Activated T-helper 1 cell treated with anti-CD3 and anti-CD28 coated beads, Interleukin-12 subunit alpha, Interleukin-12 subunit beta, Interleukin-2, Interleukin-4 antibody, amounts not matched to agents 30 ng/mL and 10 ng/mL and 1 ng/mL, durations not matched to agents 14 hours and 24 hours and 36 hours (primary cell): ENCODE results near the gene DPYD. TPM values are rescaled to one million over a fixed set of nuclear protein-coding genes. Genes with fewer than 3 reads are reported as not detected.

Source experiments
- DNase-seq: peaks from one replicate; pipeline ENCODE4 v3.0.0; 2021; ENCODE audit warnings: low spot score
- H3K27ac Mint-ChIP-seq: one replicate; pipeline ENCODE4 v1.8.0; 2021; ENCODE audit warnings: mild to moderate bottlenecking, mixed read lengths
- H3K27me3 Mint-ChIP-seq: one replicate; pipeline ENCODE4 v1.8.0; 2022; ENCODE audit warnings: mild to moderate bottlenecking, moderate library complexity, mixed read lengths; ENCODE audit not compliant: insufficient read depth
- H3K36me3 Mint-ChIP-seq: one replicate; pipeline ENCODE4 v1.8.0; 2021; ENCODE audit warnings: low read depth, mixed read lengths
- H3K4me1 Mint-ChIP-seq: one replicate; pipeline ENCODE4 v1.8.0; 2021; ENCODE audit warnings: low read depth, mixed read lengths
- H3K4me3 Mint-ChIP-seq: one replicate; pipeline ENCODE4 v1.8.0; 2021; ENCODE audit warnings: mild to moderate bottlenecking, moderate library complexity, mixed read lengths
- H3K9me3 Mint-ChIP-seq: one replicate; pipeline ENCODE4 v1.8.0; 2021; ENCODE audit warnings: mixed read lengths
- intact Hi-C: fragments of 100-400 bp; cut with micrococcal nuclease; formaldehyde crosslinking; loops from one replicate; pipeline ENCODE4 v1.15.1; 2024
- total RNA-seq: library from RNA; stranded (reverse); gene quantifications from 2 replicates; pipeline ENCODE4 v1.2.3, GENCODE V29; 2022

Gene DPYD
- total RNA-seq, 1 donor from 2014 or later = 16.2 TPM

DNA sequence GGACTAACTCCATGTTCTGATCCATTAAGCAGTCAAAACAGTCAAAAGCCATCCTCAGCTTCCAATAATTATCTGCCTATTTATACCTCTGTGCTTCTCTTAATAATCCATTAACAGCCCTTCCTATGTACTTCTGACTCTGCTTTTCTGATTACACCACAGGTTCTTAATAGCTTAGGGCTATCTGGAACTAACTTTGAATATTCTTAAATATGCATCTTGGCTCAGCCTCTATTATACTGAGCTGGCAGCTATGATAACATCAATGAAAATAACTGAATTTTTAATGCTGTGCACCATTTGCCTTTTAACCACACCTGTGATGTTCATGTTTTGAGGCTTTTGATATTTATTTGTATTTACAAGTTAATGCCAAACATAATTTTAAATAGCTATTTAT lies 175.9 kb downstream of the DPYD start:
- Mint-ChIP-seq H3K4me1 (no peaks in the 10 kb centered on the region), H3K27ac (no peak overlapping the region), H3K4me3 (no peak overlapping the region), H3K9me3 (no peaks in the 10 kb centered on the region), H3K36me3 (no peaks in the 10 kb centered on the region), H3K27me3 (no peaks in the 10 kb centered on the region)
- intact Hi-C loops = no loop called here
- no peak for DNase-seq

DNA sequence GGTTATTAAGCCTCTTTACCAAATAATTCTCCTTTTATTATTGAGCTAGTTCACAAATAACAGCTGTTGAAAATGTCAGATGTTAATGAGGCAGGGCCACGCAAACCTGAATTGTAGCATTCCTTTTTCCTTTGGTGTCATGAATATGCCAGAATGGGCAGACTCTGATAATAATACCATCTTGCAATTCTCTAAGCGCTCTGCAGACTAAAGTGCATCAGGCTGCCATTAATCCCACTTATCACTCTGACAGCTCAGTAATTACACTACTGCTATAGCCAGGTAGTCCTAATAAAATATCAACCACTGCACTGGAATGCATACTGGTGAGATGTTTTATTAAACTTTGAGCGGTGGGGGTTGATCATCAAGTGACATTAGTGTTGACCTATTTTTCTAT lies 177.7 kb downstream of the DPYD start:
- no peak overlapping the region for H3K4me3 Mint-ChIP-seq
- intact Hi-C loops = no loop called here
- H3K36me3 Mint-ChIP-seq = no peaks in the 10 kb centered on the region
- H3K4me1 Mint-ChIP-seq = no peaks in the 10 kb centered on the region
- H3K9me3 Mint-ChIP-seq = no peaks in the 10 kb centered on the region
- no peaks in the 10 kb centered on the region for H3K27me3 Mint-ChIP-seq
- H3K27ac Mint-ChIP-seq = no peak overlapping the region
- DNase-seq = no peak

DNA sequence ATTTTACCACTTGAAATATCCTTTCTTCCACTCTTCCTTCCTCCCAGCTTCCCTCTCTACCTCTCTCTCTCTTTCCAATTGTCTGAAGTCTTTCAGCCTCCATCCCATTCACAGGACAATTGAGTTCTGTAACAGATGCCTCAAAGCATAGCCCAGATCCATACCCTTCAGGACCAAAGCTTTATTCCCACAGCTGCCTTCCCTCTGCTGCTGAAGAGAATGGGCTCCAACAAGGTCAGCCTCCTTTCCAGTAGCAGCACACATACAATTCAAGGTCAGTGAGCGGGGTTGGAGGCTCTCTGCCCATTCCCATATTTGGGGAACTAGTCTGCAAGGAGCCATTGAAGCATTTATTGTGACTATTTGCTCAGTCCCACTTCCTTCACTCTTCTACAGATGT lies 179.9 kb downstream of the DPYD start:
- H3K27ac Mint-ChIP-seq = no peak overlapping the region
- no peak overlapping the region for H3K4me3 Mint-ChIP-seq
- no peaks in the 10 kb centered on the region for H3K36me3 Mint-ChIP-seq
- H3K4me1 Mint-ChIP-seq = no peaks in the 10 kb centered on the region
- intact Hi-C loops = no loop called here
- H3K27me3 Mint-ChIP-seq = no peaks in the 10 kb centered on the region
- no peak for DNase-seq
- no peaks in the 10 kb centered on the region for H3K9me3 Mint-ChIP-seq

DNA sequence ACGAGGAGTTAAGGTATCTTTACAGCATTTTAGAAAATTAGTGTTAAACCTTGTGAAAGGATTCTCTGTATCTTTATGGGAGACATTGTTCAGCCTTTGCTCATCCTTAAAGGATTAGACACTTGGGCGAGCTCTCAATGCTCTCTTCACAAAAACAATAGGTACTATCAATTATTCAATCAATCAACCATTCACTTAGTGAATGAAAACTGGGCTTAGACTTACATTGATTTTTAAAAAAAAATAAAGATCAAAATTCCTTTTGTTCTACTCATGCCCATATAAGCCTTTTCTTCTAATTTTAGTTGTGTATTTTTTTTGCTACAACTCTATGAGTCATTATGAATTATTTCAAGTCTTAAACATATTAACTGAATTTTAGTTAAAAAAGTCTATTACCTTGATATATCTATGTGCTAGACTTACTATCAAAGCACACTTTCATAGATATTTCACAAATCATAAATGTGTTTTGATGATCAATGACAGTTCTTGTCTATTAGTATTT lies 181.2 kb downstream of the DPYD start:
- no peak overlapping the region for H3K4me3 Mint-ChIP-seq
- intact Hi-C loops = no loop called here

DNA sequence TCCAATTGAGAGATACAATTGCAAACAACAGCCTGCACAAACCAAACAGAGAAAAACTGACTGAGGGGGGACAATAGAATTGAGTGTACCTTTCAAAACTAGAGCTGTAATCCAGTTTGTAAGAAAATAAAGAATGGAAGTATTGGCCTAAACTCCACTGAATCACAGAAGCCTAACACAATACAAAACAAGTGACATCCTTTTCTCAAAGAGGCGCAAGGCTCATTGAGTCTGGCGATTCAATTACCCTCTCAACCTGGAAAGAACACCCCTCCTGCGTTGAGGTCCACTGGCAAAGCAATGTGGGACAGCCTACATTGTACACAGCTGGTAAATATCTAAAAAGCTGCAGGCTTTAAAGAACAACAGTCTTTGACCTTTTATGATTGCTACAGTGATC lies 182.6 kb downstream of the DPYD start:
- intact Hi-C loops = no loop called here
- H3K27ac Mint-ChIP-seq = no peak overlapping the region
- H3K4me1 Mint-ChIP-seq = no peaks in the 10 kb centered on the region
- no peaks in the 10 kb centered on the region for H3K27me3 Mint-ChIP-seq
- no peaks in the 10 kb centered on the region for H3K9me3 Mint-ChIP-seq
- H3K4me3 Mint-ChIP-seq = no peak overlapping the region
- no peak for DNase-seq
- no peaks in the 10 kb centered on the region for H3K36me3 Mint-ChIP-seq

More for the DNA sequence above, 181.2 kb downstream of the DPYD start:
- H3K4me1 Mint-ChIP-seq = no peaks in the 10 kb centered on the region
- no peaks in the 10 kb centered on the region for H3K9me3 Mint-ChIP-seq
- no peaks in the 10 kb centered on the region for H3K36me3 Mint-ChIP-seq
- H3K27me3 Mint-ChIP-seq = no peaks in the 10 kb centered on the region
- no peak for DNase-seq
- H3K27ac Mint-ChIP-seq = no peak overlapping the region

DNA sequence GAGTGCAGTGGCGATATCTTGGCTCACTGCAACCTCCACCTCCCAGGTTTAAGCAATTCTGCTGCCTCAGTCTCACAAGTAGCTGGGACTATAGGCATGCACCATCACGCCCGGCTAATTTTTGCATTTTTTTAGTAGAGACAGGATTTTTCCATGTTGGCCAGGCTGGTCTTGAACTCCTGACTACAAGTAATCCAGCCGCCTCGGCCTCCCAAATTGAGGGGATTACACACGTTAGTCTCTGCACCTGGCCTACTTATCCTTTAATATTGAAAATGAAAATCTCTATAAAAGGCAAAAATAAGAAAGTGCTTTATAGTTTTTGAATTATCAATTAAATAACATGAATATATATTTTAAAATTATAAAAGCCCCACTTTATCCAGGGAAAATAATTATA lies 190.6 kb downstream of the DPYD start:
- no peak for DNase-seq
- no peaks in the 10 kb centered on the region for H3K9me3 Mint-ChIP-seq

DNA sequence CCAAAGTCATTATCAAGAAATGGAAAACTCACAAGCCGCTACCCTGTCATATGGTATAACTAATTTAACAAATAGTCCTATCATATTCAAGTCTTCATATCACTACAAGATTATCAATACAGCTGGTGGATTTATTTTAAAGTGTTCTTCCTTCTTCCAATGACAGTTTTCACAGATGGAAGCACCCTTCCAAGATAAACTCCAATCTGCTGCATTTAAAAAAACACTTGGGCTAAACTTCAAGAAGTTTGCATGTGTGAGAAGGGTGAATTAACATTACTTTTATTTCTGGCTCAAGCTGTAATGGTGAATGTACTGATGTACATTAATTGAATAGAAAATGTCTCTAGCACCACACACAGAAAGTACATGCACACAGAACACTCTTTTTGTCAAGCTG lies 192.4 kb downstream of the DPYD start:
- H3K27ac Mint-ChIP-seq = no peak overlapping the region
- H3K9me3 Mint-ChIP-seq = no peaks in the 10 kb centered on the region
- H3K4me1 Mint-ChIP-seq = no peaks in the 10 kb centered on the region
- H3K27me3 Mint-ChIP-seq = no peaks in the 10 kb centered on the region
- no peak overlapping the region for H3K4me3 Mint-ChIP-seq
- DNase-seq = no peak
- H3K36me3 Mint-ChIP-seq = no peaks in the 10 kb centered on the region
- intact Hi-C loops = no loop called here

More for the DNA sequence above, 190.6 kb downstream of the DPYD start:
- Mint-ChIP-seq H3K27me3 (no peaks in the 10 kb centered on the region), H3K27ac (no peak overlapping the region), H3K4me3 (no peak overlapping the region), H3K36me3 (no peaks in the 10 kb centered on the region), H3K4me1 (no peaks in the 10 kb centered on the region)
- intact Hi-C loops = no loop called here

DNA sequence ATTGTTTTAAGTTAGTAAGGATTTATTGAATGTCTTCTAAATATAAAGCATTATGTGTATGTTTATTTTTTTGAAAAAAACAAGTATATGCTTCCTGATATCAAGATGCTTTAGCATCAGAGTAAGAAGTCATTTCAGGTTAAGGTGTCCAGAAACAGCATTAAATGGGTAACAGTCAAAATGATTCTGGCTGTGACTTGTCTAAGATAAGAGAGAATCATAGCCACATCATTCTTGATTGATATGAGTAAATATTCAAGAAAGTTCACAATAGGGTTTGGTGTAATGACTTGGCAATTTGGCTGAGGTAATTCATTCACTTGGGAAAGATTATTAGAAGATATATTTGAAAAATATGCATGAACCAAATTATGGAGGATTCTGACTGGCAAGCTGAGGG lies 193.8 kb downstream of the DPYD start:
- H3K36me3 Mint-ChIP-seq = no peaks in the 10 kb centered on the region
- no peak overlapping the region for H3K27ac Mint-ChIP-seq
- H3K4me1 Mint-ChIP-seq = no peaks in the 10 kb centered on the region
- intact Hi-C loops = no loop called here
- no peak overlapping the region for H3K4me3 Mint-ChIP-seq
- H3K9me3 Mint-ChIP-seq = no peaks in the 10 kb centered on the region
- no peaks in the 10 kb centered on the region for H3K27me3 Mint-ChIP-seq
- no peak for DNase-seq

DNA sequence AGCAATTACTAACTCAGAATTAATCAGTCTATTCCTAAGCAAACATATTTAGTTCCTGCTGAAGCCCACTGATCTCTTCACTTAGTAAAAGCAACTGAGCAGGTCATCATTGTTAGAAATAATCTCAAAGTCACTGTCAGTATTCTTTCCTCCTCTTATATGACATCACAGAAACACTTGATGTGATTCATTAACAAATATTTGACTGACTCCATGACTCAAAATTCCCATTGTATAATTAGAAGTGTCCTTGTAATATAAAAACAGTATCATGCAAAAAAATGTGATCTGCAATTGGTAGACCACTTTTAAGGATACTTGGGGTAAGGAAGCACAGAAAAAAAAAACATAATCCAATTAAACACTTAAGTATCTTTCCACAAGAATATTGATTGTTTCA lies 194.4 kb downstream of the DPYD start:
- Mint-ChIP-seq H3K36me3 (no peaks in the 10 kb centered on the region), H3K27me3 (no peaks in the 10 kb centered on the region), H3K27ac (no peak overlapping the region), H3K4me1 (no peaks in the 10 kb centered on the region), H3K4me3 (no peak overlapping the region), H3K9me3 (no peaks in the 10 kb centered on the region)
- intact Hi-C loops = no loop called here
- DNase-seq = no peak

DNA sequence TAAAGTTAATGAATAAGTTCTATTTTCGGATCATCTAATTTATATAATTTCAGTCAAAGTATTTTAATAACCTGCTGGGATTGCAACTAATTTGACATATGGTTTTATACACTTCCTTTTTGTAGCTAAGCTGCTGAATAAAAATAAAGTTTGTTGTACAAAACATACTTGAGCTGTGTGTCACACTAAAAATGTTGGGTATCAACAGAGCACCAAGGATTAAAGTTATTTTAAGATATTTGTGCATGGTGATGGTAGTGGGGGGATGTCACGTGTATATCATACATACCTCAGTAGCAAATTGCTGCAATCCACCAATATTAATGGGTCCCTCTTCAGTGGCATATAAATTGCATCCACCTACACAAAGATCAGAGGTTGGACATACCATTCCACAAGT lies 199.6 kb downstream of the DPYD start:
- peaks cover 6% of the 10 kb centered on the region for H3K9me3 Mint-ChIP-seq
- no peaks in the 10 kb centered on the region for H3K4me1 Mint-ChIP-seq
- no peak overlapping the region for H3K4me3 Mint-ChIP-seq
- H3K27me3 Mint-ChIP-seq = no peaks in the 10 kb centered on the region
- no peak overlapping the region for H3K27ac Mint-ChIP-seq
- peaks cover 5% of the 10 kb centered on the region for H3K36me3 Mint-ChIP-seq
- no peak for DNase-seq
- intact Hi-C loops = no loop called here

DNA sequence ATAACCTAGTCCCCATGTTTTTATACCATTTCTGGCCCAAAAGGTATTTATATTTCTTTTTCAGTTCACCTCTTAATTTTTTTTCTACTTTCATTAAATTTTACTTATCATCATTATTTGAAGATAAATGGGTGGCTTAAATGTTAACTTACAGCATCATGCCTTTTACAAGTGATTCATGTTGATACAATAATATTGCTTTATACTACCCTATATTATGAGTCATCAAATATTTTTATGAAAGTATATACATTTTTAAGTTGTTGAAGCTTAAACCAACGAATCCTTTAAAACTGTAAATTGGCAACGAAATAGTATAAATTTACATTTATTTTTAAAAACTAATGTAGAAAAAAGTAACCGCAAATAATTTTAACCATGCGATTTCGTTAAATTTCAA lies 207.9 kb downstream of the DPYD start:
- no peak overlapping the region for H3K27ac Mint-ChIP-seq
- H3K4me3 Mint-ChIP-seq = no peak overlapping the region
- peaks cover 4% of the 10 kb centered on the region for H3K9me3 Mint-ChIP-seq
- no peaks in the 10 kb centered on the region for H3K27me3 Mint-ChIP-seq
- peaks cover 4% of the 10 kb centered on the region for H3K36me3 Mint-ChIP-seq
- no peaks in the 10 kb centered on the region for H3K4me1 Mint-ChIP-seq
- no peak for DNase-seq
- intact Hi-C loops = no loop called here

DNA sequence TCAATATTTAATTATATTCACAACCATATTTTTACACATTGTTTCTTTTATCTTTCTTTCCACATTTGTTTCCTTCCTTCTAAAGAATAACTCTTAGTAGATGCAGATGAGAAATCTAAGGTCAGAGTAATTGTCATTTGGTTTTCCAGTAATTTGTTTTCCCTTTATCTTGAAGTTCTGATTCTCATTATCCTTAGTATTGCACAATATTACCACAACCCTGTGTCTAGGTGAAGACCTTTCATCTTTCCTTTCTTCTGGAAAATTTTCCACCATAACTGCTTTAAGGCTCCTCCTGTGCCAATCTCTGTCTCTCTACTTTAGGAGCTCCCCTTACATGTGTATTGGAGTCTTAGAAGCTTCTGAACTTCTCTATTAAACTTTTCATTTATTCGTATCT lies 209.0 kb downstream of the DPYD start:
- Mint-ChIP-seq H3K27me3 (no peaks in the 10 kb centered on the region), H3K4me3 (no peak overlapping the region), H3K36me3 (no peaks in the 10 kb centered on the region), H3K27ac (no peak overlapping the region), H3K4me1 (no peaks in the 10 kb centered on the region), H3K9me3 (no peaks in the 10 kb centered on the region)
- no peak for DNase-seq
- intact Hi-C loops = no loop called here

DNA sequence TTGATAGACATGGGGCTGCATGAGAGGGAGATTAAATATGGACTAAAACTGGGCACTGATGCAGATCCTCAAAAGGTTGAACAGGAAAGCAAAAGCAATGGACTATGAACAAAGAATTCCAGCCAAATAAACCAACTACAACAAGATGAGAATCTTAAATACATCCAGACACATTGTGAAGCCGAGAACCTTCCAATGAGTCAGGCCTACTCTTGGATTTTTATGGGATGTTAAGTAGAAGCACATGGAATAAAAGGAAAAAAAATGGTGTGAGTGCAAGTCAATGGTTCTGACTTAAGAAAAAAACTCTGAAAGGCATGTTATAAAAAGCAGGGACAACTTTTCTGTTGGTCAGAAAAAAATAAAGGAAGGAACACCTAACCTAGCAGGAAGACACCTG lies 227.2 kb downstream of the DPYD start:
- H3K4me3 Mint-ChIP-seq = no peak overlapping the region
- no peaks in the 10 kb centered on the region for H3K9me3 Mint-ChIP-seq
- peaks cover 2% of the 10 kb centered on the region for H3K36me3 Mint-ChIP-seq
- no peak overlapping the region for H3K27ac Mint-ChIP-seq
- no peaks in the 10 kb centered on the region for H3K27me3 Mint-ChIP-seq
- DNase-seq = no peak
- intact Hi-C loops = no loop called here
- no peaks in the 10 kb centered on the region for H3K4me1 Mint-ChIP-seq

DNA sequence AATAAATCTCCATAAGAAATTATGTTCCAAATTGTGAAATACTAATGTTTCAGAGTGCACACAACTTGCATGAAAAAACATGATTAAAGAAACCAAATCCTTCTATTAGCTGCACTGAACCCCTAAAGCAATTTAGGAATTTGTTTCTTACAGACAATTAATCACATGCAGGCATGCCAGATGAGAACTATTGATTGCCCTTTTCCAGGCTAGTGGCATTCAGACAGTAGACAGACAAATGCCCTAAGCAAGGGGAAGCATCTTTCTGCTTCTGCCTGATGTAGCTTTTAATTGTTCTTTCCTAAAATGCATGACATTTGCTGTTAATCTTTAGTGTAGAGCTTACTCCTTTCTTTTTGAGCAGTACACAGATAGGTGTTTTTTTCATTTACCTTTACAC lies 229.5 kb downstream of the DPYD start:
- Mint-ChIP-seq H3K4me3 (no peak overlapping the region), H3K27me3 (no peaks in the 10 kb centered on the region), H3K9me3 (no peaks in the 10 kb centered on the region), H3K27ac (no peak overlapping the region), H3K4me1 (no peaks in the 10 kb centered on the region), H3K36me3 (peaks cover 2% of the 10 kb centered on the region)
- no peak for DNase-seq
- intact Hi-C loops = no loop called here
